HL-60/S4 (cell line): ENCODE measurements around the gene RIMS1.
"Not testable (repeated sequence)": the region's sequence is repeated elsewhere in the genome, so short reads cannot be mapped to it uniquely, and the experiment has no call there.

Source experiments
- in situ Hi-C: fragments of 300-500 bp; cut with MboI; formaldehyde crosslinking; loops from 2 replicates; pipeline ENCODE4 v1.14.3; 2022; ENCODE audit warnings: low sequenced_read_pairs

The RIMS1 gene

DNA sequence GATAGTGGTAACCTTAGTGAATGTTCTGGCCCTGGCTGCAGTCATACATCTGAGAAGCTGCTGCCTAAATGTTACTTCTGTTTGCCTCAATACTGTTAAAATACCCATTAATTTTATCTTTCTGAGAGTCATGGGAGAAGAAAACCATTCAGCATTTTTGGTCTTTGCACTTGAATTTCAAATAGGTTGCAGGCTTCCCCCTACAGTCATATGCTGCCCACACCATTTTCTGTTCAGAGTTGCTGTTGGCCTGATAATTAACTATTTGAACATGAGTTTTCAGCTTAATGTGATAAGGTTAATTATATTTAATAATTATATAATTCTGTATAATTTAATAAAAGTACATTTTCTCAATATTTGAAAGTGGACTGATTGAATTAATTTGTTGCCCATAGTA, 410.0 kb downstream of the RIMS1 start:
- in situ Hi-C loops = no loop called here

DNA sequence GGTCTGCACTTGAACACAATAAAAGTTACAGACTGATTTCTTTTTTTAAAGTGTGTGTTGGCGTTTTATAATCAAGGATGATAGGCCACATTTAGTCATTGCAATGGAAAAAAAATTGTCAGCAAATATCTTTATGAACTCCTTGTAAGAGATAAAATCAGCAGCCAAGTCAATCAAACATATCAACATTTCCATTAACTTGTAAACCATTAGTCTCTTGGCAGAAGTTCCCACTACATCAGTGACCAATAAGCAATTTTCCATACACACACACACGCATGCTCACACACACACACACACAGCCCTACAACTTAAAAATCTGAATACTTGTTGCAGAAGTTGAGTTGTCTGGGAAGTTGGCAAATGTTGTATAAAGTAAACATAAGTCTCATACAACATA, 419.6 kb downstream of the RIMS1 start:
- in situ Hi-C loops = no loop called here

DNA sequence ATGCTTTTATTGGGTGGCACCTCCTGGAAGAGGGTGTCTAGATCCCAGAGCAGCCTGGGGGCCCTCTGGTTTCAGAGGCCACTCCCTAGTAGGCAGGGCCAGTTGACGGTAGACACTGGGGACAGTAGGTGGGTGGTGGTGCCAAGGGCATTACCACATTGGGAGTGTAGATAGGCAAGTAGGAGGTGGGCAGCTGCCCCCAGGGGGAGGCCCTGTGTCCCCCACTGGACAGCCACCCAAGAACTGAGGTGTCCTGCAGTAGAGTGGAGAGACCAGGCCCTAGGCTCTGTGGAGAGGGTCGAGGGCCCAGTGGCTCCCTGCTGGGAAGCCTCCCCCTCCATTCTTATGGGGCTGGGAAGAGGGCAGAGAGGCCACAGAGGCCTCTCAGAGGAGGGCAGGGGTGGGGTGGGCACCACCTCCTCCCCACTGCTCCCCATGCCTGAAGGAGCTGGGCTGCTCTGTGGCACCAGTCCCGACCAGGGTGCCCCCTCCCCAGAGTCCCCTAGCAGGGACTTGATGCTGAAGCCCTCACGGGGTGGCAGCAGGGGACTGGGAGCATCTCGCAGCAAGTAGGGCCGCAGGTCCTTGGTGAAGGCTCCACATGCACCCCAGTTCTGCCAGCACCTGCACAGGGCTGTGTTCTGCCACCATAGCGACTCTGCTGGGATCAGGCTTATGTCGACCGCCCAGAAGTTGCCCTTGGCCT, 430.5 kb downstream of the RIMS1 start:
- in situ Hi-C loops = no loop called here

DNA sequence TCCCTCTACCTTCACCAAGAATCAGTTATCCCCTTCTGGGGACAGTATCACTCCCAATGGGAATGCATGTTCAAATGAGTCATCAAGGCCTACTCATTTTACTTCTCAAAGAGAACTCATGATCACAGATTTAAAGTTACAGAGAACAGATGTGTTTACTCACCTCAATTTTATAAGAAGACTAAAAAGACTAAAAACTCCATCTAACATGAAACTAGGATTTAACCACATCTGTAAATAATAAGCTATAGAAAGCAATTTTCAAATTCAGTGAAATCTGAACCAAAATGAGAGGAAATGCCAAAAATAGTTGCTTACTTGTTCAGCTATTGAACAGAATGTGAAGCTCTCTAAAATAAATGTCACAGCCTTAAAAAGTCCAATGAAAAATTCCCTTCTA, 435.4 kb downstream of the RIMS1 start:
- in situ Hi-C loops = no loop called here

DNA sequence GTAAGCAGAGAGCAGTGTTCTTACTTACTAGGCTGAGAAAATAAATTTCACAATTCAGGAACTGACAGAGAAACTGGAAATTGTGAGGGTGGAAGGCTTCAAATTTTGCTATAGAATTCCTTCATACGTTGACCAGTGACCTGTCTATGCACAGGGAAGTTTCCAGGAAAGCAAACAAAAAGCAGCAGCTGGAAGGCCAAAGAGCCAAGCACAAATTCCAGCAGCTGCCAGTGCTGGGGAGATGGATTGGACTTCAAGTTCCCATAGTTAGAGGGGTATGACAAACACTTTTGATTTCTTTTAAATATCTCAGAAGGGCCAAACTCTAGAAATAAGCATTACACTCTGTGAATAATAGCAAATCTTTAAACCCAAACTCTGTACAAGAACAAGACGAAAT, 436.4 kb downstream of the RIMS1 start:
- in situ Hi-C loops = no loop called here

DNA sequence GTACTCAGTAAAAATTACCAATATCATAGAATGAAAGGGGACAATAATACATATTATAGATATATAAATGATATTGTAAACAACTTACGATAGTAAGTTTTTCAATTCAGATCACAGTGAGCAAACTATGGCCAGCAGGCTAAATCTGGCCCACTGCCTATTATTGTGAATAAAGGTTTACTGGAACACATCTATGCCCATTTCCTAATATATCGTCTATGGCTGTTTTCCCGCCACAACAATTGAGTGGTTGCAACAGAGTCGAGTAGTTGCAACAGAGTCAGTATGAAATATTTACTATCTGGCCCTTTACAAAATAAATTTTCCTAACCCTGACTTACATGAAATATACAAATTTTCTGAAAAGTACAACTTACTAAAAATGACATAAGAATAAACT, 438.2 kb downstream of the RIMS1 start:
- in situ Hi-C loops = no loop called here

DNA sequence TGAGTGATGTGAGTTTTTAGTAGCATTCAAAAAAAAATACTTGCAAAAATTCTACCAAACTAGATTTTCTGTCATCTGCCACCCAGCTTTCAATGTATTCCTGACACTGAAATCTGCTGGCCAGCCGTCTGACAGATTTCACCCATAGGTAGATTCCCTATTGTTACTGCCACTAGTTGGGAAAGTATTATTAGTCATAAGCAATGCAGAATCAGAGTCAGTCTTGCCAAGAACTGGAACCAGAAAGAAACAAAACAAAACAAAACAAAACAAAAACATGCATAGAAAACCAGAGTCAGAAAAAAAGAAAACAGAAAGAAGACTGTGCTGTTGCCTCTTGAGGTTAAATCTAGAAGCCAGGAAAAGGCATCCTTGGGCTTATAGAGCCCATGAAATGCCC, 442.4 kb downstream of the RIMS1 start:
- in situ Hi-C loops = no loop called here

DNA sequence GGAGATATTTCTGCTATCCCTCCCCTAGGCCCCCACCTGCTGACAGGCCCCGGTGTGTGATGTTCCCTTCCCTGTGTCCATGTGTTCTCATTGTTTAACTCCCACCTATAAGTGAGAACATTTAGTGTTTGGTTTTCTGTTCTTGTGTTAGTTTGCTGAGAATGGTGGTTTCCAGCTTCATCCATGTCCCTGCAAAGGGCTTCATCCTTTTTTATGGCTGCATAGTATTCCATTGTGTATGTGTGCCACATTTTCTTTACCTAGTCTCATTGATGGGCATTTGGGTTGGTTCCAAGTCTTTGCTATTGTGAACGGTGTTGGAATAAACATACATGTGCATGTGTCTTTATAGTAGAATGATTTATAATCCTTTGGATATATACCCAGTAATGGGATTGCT, 448.9 kb downstream of the RIMS1 start:
- in situ Hi-C loops = not testable (repeated sequence)

DNA sequence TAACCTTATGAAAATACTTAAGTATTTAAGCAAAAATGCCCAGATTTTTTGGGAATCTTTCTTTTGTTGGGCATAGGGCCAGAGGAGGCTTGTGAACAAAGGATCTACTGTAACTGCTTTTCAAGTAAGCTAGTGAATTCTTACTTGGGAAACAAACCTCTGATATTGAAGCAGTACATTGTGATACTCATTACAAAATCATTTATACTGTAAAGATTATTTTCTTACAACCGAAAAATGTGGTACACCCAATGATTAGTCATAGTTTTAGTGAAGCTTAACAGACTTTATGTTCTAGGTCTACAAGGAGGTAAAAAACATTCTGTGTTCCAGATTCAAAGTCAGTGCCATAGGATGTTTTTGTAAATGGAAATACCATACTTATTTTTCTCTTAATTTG, 462.6 kb downstream of the RIMS1 start:
- in situ Hi-C loops = no loop called here

DNA sequence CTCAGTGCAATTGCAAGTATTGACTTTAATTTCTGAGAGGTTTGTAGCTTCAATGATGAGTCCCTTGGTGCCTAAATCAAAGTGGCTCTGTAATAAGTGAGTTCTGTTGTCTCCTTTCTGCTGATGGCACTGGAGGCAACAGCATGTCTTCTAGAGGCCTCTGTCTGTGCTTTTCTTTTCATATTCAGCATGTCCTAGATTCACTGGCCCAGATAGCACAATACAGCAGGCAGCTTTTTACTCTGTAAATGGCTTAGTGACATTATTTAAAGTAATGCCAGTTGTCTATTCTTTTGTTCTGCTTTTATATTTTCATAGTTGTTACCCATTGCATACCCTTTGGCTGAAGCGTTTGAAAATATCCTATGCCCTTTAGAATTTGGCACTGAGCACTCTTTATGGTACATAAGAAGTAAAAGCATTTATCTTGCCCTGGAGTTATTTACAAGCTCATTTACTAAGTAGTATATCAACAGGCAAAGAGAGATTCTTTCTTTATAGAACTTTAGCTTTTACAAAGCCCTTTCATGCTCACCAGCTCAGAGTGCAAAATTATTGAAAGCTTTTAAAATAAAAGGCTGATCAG, 464.0 kb downstream of the RIMS1 start:
- in situ Hi-C loops = no loop called here

DNA sequence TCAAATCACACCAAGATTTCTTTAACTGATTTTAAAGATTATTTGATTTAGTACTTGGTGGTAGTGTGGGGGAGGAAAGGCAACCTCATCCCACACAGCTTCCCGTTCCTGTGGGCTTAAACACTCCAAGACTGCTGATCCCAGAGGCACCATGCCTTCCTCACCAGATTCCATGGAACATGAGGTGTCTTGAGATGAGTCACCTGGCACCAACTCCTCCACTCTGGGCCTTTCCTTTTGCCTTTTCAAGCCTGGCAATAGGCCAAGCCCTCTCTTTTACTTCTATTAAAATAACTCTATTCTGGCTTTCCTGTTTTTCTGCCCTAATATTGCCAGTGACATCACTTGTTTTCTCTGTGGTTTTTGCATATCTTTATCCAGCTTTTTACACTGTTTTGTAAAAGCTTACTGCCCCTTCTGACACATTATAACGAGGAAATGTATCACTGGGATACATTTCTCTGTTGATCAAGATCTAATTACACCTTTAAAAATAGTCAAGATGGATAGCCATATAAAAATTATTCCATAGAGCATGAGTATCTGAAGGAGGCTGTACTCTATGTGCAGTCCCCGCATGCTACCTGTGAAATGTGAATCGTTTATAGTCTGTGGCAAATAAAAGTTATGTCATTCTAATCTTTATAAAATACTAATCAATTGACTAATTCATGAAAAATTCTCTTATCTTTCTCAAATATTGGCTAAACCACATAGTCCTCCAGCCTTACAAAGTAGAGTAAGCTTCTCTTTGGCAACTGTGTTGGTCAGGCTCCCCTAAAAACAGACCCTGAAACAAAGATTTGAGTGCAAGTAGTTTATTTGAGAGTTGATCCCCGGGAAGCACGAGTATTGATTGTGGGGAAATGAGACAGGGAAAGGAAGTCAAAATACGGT, 477.7 kb downstream of the RIMS1 start:
- in situ Hi-C loops = no loop called here

DNA sequence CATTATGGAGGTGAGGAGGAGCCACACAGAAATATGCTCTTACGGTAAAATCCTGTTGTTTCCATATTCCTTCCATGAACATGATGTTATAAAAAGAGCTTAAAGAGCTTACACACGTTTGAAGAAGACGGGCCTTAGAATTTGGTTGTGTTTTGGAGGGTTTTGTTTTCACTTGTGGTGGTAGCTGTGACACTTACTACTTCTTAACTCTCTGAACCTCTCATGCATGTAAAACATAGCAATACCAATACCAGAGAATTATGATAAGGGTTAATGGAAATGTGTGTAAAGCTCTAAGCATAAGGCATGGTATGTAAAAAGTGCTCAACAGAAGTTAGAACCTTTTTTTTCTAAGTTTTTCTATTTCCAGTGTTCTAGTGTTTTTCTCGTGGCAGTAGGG, 479.4 kb downstream of the RIMS1 start:
- in situ Hi-C loops = no loop called here

DNA sequence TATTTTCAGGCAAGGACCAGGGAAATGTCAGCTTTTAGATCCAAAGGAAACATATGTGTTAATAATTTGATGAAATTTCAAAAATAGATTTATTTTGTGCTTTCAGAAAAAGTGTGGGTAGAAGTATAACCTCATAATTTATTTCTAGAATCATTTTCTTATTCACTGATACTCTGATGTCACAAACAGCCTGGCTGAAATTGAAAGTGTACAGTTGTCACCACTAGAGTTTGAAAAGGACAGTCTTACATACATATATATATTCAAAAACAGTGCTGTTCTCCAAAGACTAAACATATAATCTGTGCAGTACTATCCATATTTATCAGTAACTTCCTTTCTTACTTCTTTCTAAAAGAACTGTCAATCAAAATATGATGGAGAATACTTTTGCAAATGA, 481.1 kb downstream of the RIMS1 start:
- in situ Hi-C loops = no loop called here

DNA sequence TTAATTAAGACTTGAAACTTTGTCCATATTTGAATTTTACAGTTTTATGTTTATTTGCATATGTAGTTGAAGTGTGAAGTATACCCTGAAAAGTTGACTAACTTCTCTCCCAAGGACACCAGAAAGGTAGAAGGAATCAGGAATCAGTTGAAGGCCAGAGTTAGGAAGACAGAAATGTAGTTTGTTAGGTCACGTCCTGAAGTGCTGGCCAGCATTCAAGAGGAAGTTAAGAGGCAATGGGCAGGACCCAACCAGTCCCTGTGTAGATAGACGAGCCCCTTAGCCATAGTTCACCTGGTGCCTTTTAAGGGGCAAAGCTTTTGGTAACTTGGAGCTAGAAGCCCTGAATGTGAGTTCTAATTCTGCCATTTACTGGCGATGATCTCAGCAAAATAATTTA, 485.1 kb downstream of the RIMS1 start:
- in situ Hi-C loops = no loop called here

DNA sequence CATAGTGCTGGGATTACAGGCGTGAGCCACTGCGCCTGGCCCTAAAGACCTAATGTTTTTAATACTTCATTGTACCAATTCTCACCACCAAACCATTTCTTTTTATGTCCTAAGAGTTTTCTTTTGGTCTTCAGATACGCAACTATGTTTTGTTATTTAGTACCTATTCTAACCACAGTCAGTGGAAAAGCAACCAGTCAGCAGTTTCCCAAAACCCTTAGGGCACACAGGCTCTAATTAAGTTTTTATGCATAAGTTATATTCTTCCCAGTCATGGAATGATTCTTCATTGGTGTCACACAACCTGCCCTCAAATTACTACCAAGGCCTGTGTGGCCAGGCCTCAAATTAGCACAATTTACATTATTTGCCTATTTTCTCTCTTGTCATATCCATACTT, 487.8 kb downstream of the RIMS1 start:
- in situ Hi-C loops = no loop called here

DNA sequence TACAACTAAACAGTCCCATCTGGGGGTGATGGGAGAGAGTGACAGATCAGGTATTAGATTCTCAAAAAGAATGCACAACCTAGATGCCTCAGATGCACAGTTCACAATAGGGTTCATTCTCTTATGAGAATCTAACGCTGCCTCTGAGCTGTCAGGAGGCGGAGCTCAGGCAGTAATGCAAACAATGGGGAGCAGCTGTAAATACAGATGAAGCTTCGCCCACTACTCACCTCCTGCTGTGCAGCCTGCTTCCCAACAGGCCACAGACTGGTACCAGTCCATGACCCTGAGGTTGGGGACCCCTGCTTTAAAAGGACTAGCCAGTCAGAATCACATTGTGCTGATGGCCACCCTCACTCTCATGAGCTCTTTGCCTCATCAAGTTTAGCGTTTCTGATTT, 488.5 kb downstream of the RIMS1 start:
- in situ Hi-C loops = no loop called here

DNA sequence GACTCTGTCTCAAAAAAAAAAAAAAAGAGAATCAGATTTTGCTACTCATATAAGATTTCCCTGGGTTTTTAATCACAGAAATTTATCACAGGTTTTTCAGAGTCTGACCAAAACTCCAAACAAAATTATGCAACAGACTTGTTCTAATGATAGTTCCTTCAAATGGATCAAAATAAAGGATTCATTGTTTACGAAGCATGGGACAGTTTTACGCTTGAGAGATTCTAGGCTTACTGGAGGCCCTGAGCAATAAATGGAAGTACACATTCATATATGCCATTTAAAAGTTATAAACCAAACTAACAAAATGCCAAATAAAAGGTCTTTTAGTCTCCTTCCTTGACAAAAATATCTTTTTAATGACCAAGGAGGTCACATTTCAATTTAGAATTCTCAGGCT, 490.4 kb downstream of the RIMS1 start:
- in situ Hi-C loops = no loop called here

DNA sequence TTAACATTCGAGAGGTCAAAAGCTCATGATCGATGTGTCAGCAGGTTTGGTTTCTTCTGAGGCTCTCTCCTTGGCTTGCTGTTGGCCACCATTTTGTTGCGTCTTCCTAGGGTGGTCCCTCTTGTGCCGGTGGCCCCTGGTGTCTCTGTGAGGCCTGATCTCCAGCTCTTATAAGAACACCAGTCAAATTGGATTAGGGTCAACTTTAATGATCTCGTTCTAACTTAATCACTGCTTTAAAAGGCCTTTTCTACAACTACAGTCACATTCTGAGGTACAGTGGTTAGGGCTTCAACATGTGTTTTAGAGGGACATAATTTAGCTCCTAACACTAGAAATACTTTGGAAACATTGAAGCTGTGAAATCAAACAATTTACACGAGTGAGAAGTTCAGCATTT, 494.7 kb downstream of the RIMS1 start:
- in situ Hi-C loops = no loop called here

DNA sequence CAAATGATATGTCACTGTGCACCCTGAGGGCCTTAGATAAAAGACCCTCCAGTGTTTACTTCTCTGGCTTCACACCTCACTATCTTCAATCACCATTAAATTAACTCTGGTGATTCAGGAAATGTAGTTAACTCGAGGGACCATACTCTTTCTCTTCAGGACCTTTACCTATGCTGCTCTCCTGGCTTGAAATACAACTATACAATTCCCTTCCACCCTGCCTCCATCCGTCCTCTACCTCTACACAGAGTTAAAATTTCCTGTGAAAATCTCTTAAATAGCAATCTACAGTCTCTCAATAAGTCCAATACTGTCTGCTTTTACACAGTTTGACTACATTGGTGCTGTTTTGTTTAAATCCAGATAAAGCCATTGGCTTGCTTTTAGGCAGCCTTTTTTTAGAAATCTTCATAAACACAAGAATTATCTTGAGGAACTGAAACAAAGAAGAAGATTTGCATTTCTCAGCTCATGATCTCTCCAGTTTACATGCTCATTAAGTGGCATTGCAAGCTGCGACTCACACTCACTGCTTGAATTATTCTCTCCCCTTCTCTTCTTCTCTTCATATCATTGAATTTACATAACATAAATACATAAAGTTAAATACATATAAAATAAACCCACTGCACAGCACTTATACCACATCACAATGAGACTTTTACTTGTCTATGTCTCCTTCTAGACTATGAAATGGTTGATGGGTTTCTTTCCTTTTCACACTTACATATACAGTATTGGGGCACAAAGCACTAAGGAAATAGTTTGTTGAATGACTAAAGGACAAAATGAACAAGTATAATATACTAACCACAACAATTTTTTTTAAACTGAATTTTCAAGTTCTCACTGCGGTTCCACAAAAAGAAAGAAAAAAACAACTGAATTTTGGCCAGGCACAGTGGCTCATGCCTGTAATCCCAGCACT, 496.5 kb downstream of the RIMS1 start:
- in situ Hi-C loops = no loop called here

DNA sequence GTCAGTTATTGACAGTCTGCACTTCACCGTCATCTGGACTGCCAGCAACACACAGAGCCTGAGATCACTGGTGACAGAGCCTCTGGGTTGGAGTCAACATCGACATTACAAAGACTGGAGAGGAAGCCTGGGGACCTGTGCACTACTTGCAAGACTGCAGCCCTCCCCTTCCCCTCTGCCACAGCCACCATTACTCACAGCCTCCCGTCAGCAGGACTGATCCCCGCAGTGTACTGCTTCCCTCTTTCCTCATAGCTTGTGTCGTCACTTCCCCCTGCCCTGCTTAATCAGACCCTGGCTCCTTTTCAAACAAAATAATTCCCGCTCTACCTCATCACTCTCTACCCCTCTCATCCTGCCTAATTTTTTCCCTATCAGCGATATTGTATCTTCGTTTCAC, 500.0 kb downstream of the RIMS1 start:
- in situ Hi-C loops = no loop called here

DNA sequence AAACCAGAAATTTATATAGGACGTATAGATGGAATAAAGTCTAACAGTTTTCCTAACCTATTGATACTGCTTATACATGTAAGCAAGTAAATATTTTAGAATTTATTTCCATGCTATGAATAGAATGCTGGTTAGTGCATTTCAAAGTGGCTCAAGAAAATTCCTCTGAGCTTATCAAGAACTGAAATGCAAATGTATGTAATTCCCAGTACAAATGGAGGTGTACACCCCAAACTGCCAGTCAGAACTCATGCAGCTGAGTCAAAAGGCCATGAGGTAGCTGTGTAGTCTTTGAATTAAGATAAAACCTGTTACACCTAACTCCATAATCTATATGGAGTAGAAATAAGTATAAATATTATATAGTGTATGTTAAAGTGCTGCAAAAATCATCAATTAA, 503.3 kb downstream of the RIMS1 start:
- in situ Hi-C loops = no loop called here
